Effector memory CD8-positive, alpha-beta T cell (primary cell): Measurements from ENCODE around the gene FMR1.
A peak's percentile ranks its signal among the peaks of the same experiment; 100 is the strongest.

Experiments
- ATAC-seq: fragments of 150-1000 bp; cut with Tn5 transposase; replicated peaks from 2 replicates; pipeline ENCODE4 v1.10.0; 2021; ENCODE audit warnings: mild to moderate bottlenecking, moderate library complexity
- DNase-seq, 3 experiments: peaks; one replicate each; pipeline ENCODE4 v3.0.0; 2021
- H3K27ac Mint-ChIP-seq, 2 donors: one replicate each; pipeline ENCODE4 v1.8.0; 2022; ENCODE audit warnings: mild to moderate bottlenecking in 2 of 2, mixed read lengths in 2 of 2, moderate library complexity in 2 of 2
- H3K27me3 Mint-ChIP-seq, 2 donors: one replicate each; pipeline ENCODE4 v1.8.0; 2022; ENCODE audit warnings: mixed read lengths in 2 of 2
- H3K36me3 Mint-ChIP-seq: one replicate; pipeline ENCODE4 v1.8.0; 2022; ENCODE audit warnings: mild to moderate bottlenecking, moderate library complexity, mixed read lengths; ENCODE audit not compliant: insufficient read depth
- H3K4me1 Mint-ChIP-seq, 2 donors: one replicate each; pipeline ENCODE4 v1.8.0; 2022; ENCODE audit warnings: low read depth in 2 of 2, mixed read lengths in 2 of 2
- H3K4me3 Mint-ChIP-seq, 2 donors: one replicate each; pipeline ENCODE4 v1.8.0; 2022; ENCODE audit warnings: mild to moderate bottlenecking in 2 of 2, mixed read lengths in 2 of 2, moderate library complexity in 2 of 2
- H3K9me3 Mint-ChIP-seq, 2 donors: one replicate each; pipeline ENCODE4 v1.8.0; 2022; ENCODE audit warnings: mixed read lengths in 2 of 2

The FMR1 gene

GRCh38 chrX:147927256-147927655 lies 15.5 kb downstream of the FMR1 start:
- H3K4me1 Mint-ChIP-seq: peaks cover 7 to 17% of the 10 kb centered on the region in 2 donors
- DNase-seq: no peak
- H3K27me3 Mint-ChIP-seq: no peaks in the 10 kb centered on the region
- H3K36me3 Mint-ChIP-seq: peaks cover 47% of the 10 kb centered on the region
- no peaks in the 10 kb centered on the region for H3K9me3 Mint-ChIP-seq
- ATAC-seq: no peak
- H3K4me3 Mint-ChIP-seq: no peak overlapping the region
- no peak overlapping the region for H3K27ac Mint-ChIP-seq

- Mint-ChIP-seq H3K9me3 (no peaks in the 10 kb centered on the region), H3K36me3 (peaks cover 74% of the 10 kb centered on the region), H3K4me1 (peaks cover 2 to 5% of the 10 kb centered on the region in 2 donors), H3K27me3 (no peaks in the 10 kb centered on the region), H3K27ac (no peak overlapping the region), H3K4me3 (no peak overlapping the region)
- DNase-seq (no peak), ATAC-seq (no peak)
These were observed 22.1 kb downstream of the FMR1 start for GRCh38 chrX:147933815-147934214.

GRCh38 chrX:147935156-147935758 lies 23.5 kb downstream of the FMR1 start:
- Mint-ChIP-seq H3K4me3 (no peak overlapping the region), H3K4me1 (peaks cover 0 to 5% of the 10 kb centered on the region in 2 donors), H3K27me3 (no peaks in the 10 kb centered on the region), H3K36me3 (peaks cover 73% of the 10 kb centered on the region), H3K9me3 (no peaks in the 10 kb centered on the region), H3K27ac (no peak overlapping the region)
- no peak for DNase-seq
- ATAC-seq: no peak

- H3K4me3 Mint-ChIP-seq: no peak overlapping the region
- ATAC-seq (no peak), DNase-seq (no peak)
- H3K27me3 Mint-ChIP-seq: no peaks in the 10 kb centered on the region
- no peaks in the 10 kb centered on the region for H3K9me3 Mint-ChIP-seq
- no peak overlapping the region for H3K27ac Mint-ChIP-seq
- peaks cover 69% of the 10 kb centered on the region for H3K36me3 Mint-ChIP-seq
- peaks cover 0 to 3% of the 10 kb centered on the region in 2 donors for H3K4me1 Mint-ChIP-seq
These were observed 33.6 kb downstream of the FMR1 start for GRCh38 chrX:147945286-147945685.

- no peak overlapping the region for H3K4me3 Mint-ChIP-seq
- H3K36me3 Mint-ChIP-seq: peaks cover 58% of the 10 kb centered on the region
- no peak for ATAC-seq
- no peaks in the 10 kb centered on the region for H3K4me1 Mint-ChIP-seq
- no peak overlapping the region for H3K27ac Mint-ChIP-seq
- no peaks in the 10 kb centered on the region for H3K9me3 Mint-ChIP-seq
- H3K27me3 Mint-ChIP-seq: no peaks in the 10 kb centered on the region
- no peak for DNase-seq
These were observed 36.8 kb downstream of the FMR1 start for GRCh38 chrX:147948531-147948930.

GRCh38 chrX:147950352-147950751 lies 38.6 kb downstream of the FMR1 start:
- Mint-ChIP-seq H3K27me3 (no peaks in the 10 kb centered on the region), H3K4me1 (no peaks in the 10 kb centered on the region), H3K9me3 (no peaks in the 10 kb centered on the region), H3K4me3 (no peak overlapping the region), H3K36me3 (peaks cover 41% of the 10 kb centered on the region), H3K27ac (no peak overlapping the region)
- no peak for DNase-seq
- no peak for ATAC-seq

- H3K4me1 Mint-ChIP-seq: no peaks in the 10 kb centered on the region
- H3K4me3 Mint-ChIP-seq: no peak overlapping the region
- H3K27ac Mint-ChIP-seq: peak overlapping the region in 1 of 2 donors; percentile 57
- ATAC-seq (no peak), DNase-seq (no peak)
- H3K27me3 Mint-ChIP-seq: no peaks in the 10 kb centered on the region
- no peaks in the 10 kb centered on the region for H3K9me3 Mint-ChIP-seq
- peaks cover 14% of the 10 kb centered on the region for H3K36me3 Mint-ChIP-seq
These were observed 42.3 kb downstream of the FMR1 start for GRCh38 chrX:147953976-147954375.

- no peaks in the 10 kb centered on the region for H3K9me3 Mint-ChIP-seq
- H3K36me3 Mint-ChIP-seq: peaks cover 2% of the 10 kb centered on the region
These were observed 45.6 kb downstream of the FMR1 start for GRCh38 chrX:147957291-147957690.

GRCh38 chrX:147958291-147958690 lies 46.6 kb downstream of the FMR1 start:
- H3K9me3 Mint-ChIP-seq: no peaks in the 10 kb centered on the region
- no peak for DNase-seq
- H3K4me1 Mint-ChIP-seq: no peaks in the 10 kb centered on the region

More at GRCh38 chrX:147957291-147957690, 45.6 kb downstream of the FMR1 start:
- peaks cover 0 to 10% of the 10 kb centered on the region in 2 donors for H3K27me3 Mint-ChIP-seq
- DNase-seq (no peak), ATAC-seq (no peak)
- H3K4me3 Mint-ChIP-seq: no peak overlapping the region
- H3K27ac Mint-ChIP-seq: no peak overlapping the region
- H3K4me1 Mint-ChIP-seq: no peaks in the 10 kb centered on the region

GRCh38 chrX:147960722-147961121 lies 49.0 kb downstream of the FMR1 start:
- no peak overlapping the region for H3K4me3 Mint-ChIP-seq
- ATAC-seq (no peak), DNase-seq (no peak)
- H3K36me3 Mint-ChIP-seq: no peaks in the 10 kb centered on the region
- peaks cover 0 to 32% of the 10 kb centered on the region in 2 donors for H3K27me3 Mint-ChIP-seq
- H3K9me3 Mint-ChIP-seq: no peaks in the 10 kb centered on the region
- H3K27ac Mint-ChIP-seq: no peak overlapping the region
- no peaks in the 10 kb centered on the region for H3K4me1 Mint-ChIP-seq

More at GRCh38 chrX:147958291-147958690, 46.6 kb downstream of the FMR1 start:
- Mint-ChIP-seq H3K36me3 (no peaks in the 10 kb centered on the region), H3K27ac (no peak overlapping the region), H3K27me3 (peaks cover 0 to 13% of the 10 kb centered on the region in 2 donors), H3K4me3 (no peak overlapping the region)
- ATAC-seq: no peak

GRCh38 chrX:147962476-147962875 lies 50.8 kb downstream of the FMR1 start:
- no peaks in the 10 kb centered on the region for H3K36me3 Mint-ChIP-seq
- H3K4me3 Mint-ChIP-seq: no peak overlapping the region
- H3K9me3 Mint-ChIP-seq: no peaks in the 10 kb centered on the region
- H3K27me3 Mint-ChIP-seq: peaks cover 0 to 37% of the 10 kb centered on the region in 2 donors
- ATAC-seq: no peak
- DNase-seq: no peak
- no peaks in the 10 kb centered on the region for H3K4me1 Mint-ChIP-seq
- H3K27ac Mint-ChIP-seq: no peak overlapping the region

- no peaks in the 10 kb centered on the region for H3K4me1 Mint-ChIP-seq
- DNase-seq: no peak
- H3K9me3 Mint-ChIP-seq: no peaks in the 10 kb centered on the region
- H3K4me3 Mint-ChIP-seq: no peak overlapping the region
- no peak for ATAC-seq
- H3K27me3 Mint-ChIP-seq: no peaks in the 10 kb centered on the region
- H3K36me3 Mint-ChIP-seq: no peaks in the 10 kb centered on the region
- no peak overlapping the region for H3K27ac Mint-ChIP-seq
These were observed 67.2 kb downstream of the FMR1 start for GRCh38 chrX:147978931-147979330.

GRCh38 chrX:147981038-147981752 lies 69.5 kb downstream of the FMR1 start, which contains the start of gene FMR1NB:
TSS of gene FMR1NB (plus strand) at chrX:147981337. CDS start at chrX:147981403, 66 bp downstream.
- no peak within 1 kb of the TSS for H3K4me3 Mint-ChIP-seq
- H3K36me3 Mint-ChIP-seq: no peaks in the 10 kb centered on the region
- H3K9me3 Mint-ChIP-seq: no peaks in the 10 kb centered on the region
- no peaks in the 10 kb centered on the region for H3K27me3 Mint-ChIP-seq
- ATAC-seq (no peak), DNase-seq (no peak)
- H3K4me1 Mint-ChIP-seq: no peaks in the 10 kb centered on the region
- no peak within 1 kb of the TSS for H3K27ac Mint-ChIP-seq
